Esophagus (tissue), 2 donors: Measurements from ENCODE around the gene TMEM30A. TPM values are rescaled to one million over a fixed set of nuclear protein-coding genes. Genes with fewer than 3 reads are reported as not detected.
A peak's percentile ranks its signal among the peaks of the same experiment; 100 is the strongest.

Experiments used
- H3K27ac ChIP-seq, 2 donors: one replicate each; pipeline ENCODE4 v1.5.1; 2013; ENCODE audit warnings: low read depth in 2 of 2, mild to moderate bottlenecking in 2 of 2, inconsistent platforms in 1 of 2, low read length in 1 of 2, moderate library complexity in 1 of 2
- H3K27me3 ChIP-seq, 2 donors: one replicate each; pipeline ENCODE4 v1.6.1; 2013; ENCODE audit warnings: low read length in 2 of 2, control low read depth in 1 of 2, mild to moderate bottlenecking in 1 of 2; ENCODE audit not compliant: insufficient read depth in 2 of 2, control insufficient read depth in 1 of 2
- H3K36me3 ChIP-seq, 2 donors: one replicate each; pipeline ENCODE4 v1.6.1; 2013; ENCODE audit warnings: low read length in 1 of 2; ENCODE audit not compliant: control insufficient read depth in 2 of 2, insufficient read depth in 2 of 2
- H3K4me1 ChIP-seq, 2 donors: one replicate each; pipeline ENCODE4 v1.6.1; 2013; ENCODE audit warnings: low read length in 1 of 2; ENCODE audit not compliant: control insufficient read depth in 2 of 2, insufficient read depth in 2 of 2
- H3K4me3 ChIP-seq, 2 donors: one replicate each; pipeline ENCODE4 v1.5.1; 2013; ENCODE audit warnings: low read length in 2 of 2, mild to moderate bottlenecking in 2 of 2, low read depth in 1 of 2, moderate library complexity in 1 of 2
- H3K9me3 ChIP-seq, 2 donors: one replicate each; pipeline ENCODE4 v1.6.1; 2013; ENCODE audit warnings: mild to moderate bottlenecking in 2 of 2, low read depth in 1 of 2, low read length in 1 of 2, moderate library complexity in 1 of 2; ENCODE audit not compliant: control insufficient read depth in 2 of 2, insufficient read depth in 1 of 2
- WGBS, 2 donors: extraction: QIAGEN DNeasy Blood & Tissue Kit; methylation state at CpG; one replicate each; pipeline ENCODE4 v1.1.7; 2013; 5-methylcytosine and 5-hydroxymethylcytosine counted together
- polyA plus RNA-seq, 2 donors: library from polyadenylated mRNA; stranded (reverse); fragments of 200-250 nt; gene quantifications; one replicate each; pipeline ENCODE4 v1.2.3, GENCODE V29; 2013
- donor health status: healthy with polysubstance abuse.
- donor health status: Bipolar disorder and iron deficiency.

Gene TMEM30A
- polyA plus RNA-seq, 2 donors, result 27.4 to 32.9 TPM

DNA sequence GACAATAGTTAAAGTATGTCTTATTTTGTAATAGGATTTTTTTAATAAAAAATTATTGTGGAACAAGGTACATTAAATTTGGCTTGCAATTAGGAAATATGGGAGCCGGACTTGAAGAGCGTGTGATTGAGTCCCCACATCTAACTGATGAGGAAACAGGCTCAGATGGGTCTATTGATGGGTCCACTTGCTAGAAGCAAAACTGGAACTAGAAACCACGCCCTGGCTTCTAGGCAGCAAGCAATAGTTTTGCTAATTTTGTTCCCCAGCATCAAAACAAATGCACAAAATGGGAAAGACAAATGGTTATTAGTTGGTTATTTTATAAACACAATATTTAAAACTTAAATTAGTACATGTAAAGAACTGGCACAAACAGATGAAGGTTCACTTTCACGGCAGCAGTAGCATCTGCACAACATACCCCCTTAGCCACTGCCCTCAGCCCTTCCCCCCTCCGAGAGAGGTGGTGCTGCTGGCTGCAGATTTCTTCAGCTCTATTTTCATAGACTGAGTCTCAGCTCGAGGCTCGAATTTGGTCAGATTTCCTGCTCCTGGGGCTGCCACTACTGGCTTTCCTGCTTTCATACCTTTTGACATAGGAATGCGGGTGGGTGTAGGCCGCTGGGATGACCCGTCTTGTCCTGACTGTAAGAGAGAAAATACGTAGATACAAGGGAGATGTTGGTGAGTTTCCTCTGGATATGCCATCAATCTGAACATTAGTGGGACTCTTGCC is 23.8 kb upstream of the TMEM30A start:
- Histone ChIP-seq H3K36me3 (no peaks in the 10 kb centered on the region), H3K9me3 (no peaks in the 10 kb centered on the region), H3K27ac (no peak overlapping the region), H3K27me3 (no peaks in the 10 kb centered on the region), H3K4me1 (no peaks in the 10 kb centered on the region), H3K4me3 (no peak overlapping the region)
- 74 to 78% methylated on average over 11 of the region's 11 CpGs for WGBS, 2 donors

GRCh38 chr6:75307364-75308004 is 22.9 kb upstream of the TMEM30A start:
- no peaks in the 10 kb centered on the region for H3K9me3 ChIP-seq
- H3K27ac ChIP-seq, result no peak overlapping the region
- H3K4me3 ChIP-seq, result no peak overlapping the region
- H3K36me3 ChIP-seq, result no peaks in the 10 kb centered on the region
- no peaks in the 10 kb centered on the region for H3K27me3 ChIP-seq
- H3K4me1 ChIP-seq, result no peaks in the 10 kb centered on the region
- WGBS, 2 donors, result 45 to 53% methylated on average over 2 of the region's 2 CpGs

DNA sequence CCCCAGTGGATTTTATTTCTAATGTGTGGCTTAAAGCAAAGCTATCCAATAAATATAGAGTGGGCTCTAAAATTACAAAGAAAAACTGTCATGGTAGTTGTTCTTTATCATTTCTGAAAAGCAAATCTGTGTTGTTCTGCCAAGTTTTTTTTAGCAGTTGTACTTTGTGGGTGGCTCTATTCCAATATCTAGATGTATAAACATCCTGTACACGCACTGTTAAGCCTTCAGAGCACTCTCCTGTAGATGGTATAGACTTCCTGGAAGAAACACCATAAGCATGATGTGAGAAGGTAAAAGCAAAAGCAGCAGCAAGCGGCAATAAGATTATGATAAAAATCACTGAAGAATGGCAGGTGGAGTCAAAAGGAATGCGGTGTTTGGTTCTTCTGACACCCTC is 21.5 kb upstream of the TMEM30A start:
- WGBS, 2 donors, result 41 to 50% methylated on average over 3 of the region's 3 CpGs
- no peak overlapping the region for H3K27ac ChIP-seq

DNA sequence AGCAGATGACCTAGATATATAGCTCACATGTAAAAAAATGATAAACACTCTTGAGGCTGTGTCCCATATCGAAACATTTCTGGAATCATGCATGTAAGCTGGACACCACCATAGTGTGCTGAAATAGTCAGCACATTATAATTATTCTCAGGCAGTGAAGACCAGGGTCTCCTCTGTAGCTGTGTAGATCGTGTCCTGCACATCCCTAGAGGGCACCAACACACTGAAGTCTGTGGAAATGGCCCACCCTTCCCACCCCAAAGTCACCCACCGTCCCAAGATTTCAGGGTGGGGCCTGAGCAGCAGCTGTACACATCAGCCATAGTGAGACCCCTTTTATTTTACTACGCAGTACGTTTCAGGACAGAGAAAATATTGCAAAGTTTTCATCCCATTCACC is 21.0 kb upstream of the TMEM30A start:
- WGBS, 2 donors, result 62 to 67% methylated on average over 5 of the region's 5 CpGs
- no peaks in the 10 kb centered on the region for H3K36me3 ChIP-seq
- H3K27ac ChIP-seq, result no peak overlapping the region
- H3K27me3 ChIP-seq, result no peaks in the 10 kb centered on the region
- H3K9me3 ChIP-seq, result no peaks in the 10 kb centered on the region
- H3K4me1 ChIP-seq, result no peaks in the 10 kb centered on the region
- no peak overlapping the region for H3K4me3 ChIP-seq

More for the DNA sequence above, 21.5 kb upstream of the TMEM30A start:
- H3K9me3 ChIP-seq, result no peaks in the 10 kb centered on the region
- no peaks in the 10 kb centered on the region for H3K36me3 ChIP-seq
- H3K4me3 ChIP-seq, result no peak overlapping the region
- no peaks in the 10 kb centered on the region for H3K27me3 ChIP-seq
- no peaks in the 10 kb centered on the region for H3K4me1 ChIP-seq

DNA sequence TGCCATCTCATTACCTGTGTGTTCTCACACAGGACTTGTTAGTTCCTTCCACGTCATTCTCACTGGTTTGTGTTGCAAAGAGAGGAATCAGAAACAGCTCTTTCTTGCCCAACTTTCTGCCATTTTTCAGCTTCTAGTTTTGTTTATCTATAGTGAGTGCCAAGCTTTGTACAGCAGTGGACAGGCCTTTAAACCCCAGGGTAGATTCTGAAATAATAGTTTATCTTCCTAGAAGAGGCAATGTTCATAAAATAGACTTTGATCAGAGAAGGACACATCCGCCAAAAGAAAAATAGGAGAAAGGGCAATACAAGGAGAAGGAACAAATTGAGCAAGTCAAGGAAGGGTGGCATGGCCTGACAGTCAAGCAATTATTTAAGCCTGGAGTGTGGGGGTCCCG is 17.7 kb upstream of the TMEM30A start:
- Histone ChIP-seq H3K27ac (peak overlapping the region in 1 of 2 donors; percentile 3), H3K4me1 (no peaks in the 10 kb centered on the region), H3K27me3 (no peaks in the 10 kb centered on the region), H3K4me3 (no peak overlapping the region), H3K9me3 (no peaks in the 10 kb centered on the region), H3K36me3 (no peaks in the 10 kb centered on the region)
- WGBS, 2 donors, result 88% methylated on average over 3 of the region's 3 CpGs

DNA sequence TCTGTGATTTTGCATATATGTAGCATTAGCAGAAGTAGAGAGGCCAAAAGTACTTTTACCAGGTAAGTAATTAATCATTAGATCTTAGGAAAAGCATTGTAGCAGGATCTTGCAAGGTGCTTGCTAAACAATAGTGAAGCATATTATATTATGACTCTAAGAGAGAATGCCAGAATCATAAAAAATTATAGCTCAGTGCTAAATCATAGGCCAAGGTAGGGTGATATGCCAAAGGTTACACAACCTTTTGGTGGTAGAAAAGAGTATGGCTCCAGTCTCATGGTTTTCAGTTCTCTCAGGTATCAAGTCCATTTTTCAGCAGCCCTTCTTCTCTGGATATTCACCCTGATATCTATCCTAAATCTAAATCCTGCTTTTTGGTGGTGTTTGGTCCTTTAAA is 16.9 kb upstream of the TMEM30A start:
- no peak overlapping the region for H3K27ac ChIP-seq
- no peaks in the 10 kb centered on the region for H3K4me1 ChIP-seq
- H3K9me3 ChIP-seq, result no peaks in the 10 kb centered on the region
- H3K4me3 ChIP-seq, result no peak overlapping the region
- no peaks in the 10 kb centered on the region for H3K27me3 ChIP-seq
- no peaks in the 10 kb centered on the region for H3K36me3 ChIP-seq

GRCh38 chr6:75301088-75301487 is 16.5 kb upstream of the TMEM30A start:
- Histone ChIP-seq H3K36me3 (no peaks in the 10 kb centered on the region), H3K9me3 (no peaks in the 10 kb centered on the region), H3K27me3 (no peaks in the 10 kb centered on the region), H3K4me3 (no peak overlapping the region), H3K4me1 (no peaks in the 10 kb centered on the region), H3K27ac (no peak overlapping the region)
- WGBS, 2 donors, result 93 to 99% methylated on average over 2 of the region's 2 CpGs

DNA sequence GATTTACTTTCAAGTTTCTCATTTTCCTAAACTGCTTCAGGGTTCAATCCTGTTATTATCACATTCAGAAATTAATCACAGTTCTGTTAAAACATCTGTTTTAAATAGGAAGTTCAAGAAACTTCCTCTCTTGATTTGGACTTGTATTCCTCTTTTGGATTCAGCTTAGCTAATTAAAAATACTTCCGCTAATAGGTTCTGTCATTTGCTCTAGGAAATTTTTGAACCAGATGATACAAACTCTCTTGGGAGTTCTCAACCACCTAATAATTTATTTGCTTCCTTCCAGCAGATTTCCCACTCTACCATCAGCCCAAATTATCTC is 15.9 kb upstream of the TMEM30A start:
- no peaks in the 10 kb centered on the region for H3K9me3 ChIP-seq
- H3K36me3 ChIP-seq, result no peaks in the 10 kb centered on the region
- 37 to 53% methylated on average over 1 of the region's 1 CpG for WGBS, 2 donors
- no peaks in the 10 kb centered on the region for H3K27me3 ChIP-seq
- no peak overlapping the region for H3K4me3 ChIP-seq
- no peaks in the 10 kb centered on the region for H3K4me1 ChIP-seq
- H3K27ac ChIP-seq, result no peak overlapping the region

- no peak overlapping the region for H3K4me3 ChIP-seq
- no peaks in the 10 kb centered on the region for H3K27me3 ChIP-seq
- no peaks in the 10 kb centered on the region for H3K4me1 ChIP-seq
- H3K36me3 ChIP-seq, result no peaks in the 10 kb centered on the region
- 70 to 73% methylated on average over 2 of the region's 2 CpGs for WGBS, 2 donors
- peak overlapping the region in 1 of 2 donors; percentile 16 for H3K27ac ChIP-seq
- H3K9me3 ChIP-seq, result no peaks in the 10 kb centered on the region
Observed at GRCh38 chr6:75299801-75300530, 15.4 kb upstream of the TMEM30A start.
